HTERT RPE-1 (cell line): ENCODE measurements around the gene CBFA2T2.
"Not testable (repeated sequence)": the region's sequence is repeated elsewhere in the genome, so short reads cannot be mapped to it uniquely, and the experiment has no call there.

Source experiments
- in situ Hi-C: fragments of 300-500 bp; cut with MboI; formaldehyde crosslinking; loops from 4 replicates; pipeline ENCODE4 v1.14.3; 2020; ENCODE audit warnings: low sequenced_read_pairs

CBFA2T2 gene

DNA sequence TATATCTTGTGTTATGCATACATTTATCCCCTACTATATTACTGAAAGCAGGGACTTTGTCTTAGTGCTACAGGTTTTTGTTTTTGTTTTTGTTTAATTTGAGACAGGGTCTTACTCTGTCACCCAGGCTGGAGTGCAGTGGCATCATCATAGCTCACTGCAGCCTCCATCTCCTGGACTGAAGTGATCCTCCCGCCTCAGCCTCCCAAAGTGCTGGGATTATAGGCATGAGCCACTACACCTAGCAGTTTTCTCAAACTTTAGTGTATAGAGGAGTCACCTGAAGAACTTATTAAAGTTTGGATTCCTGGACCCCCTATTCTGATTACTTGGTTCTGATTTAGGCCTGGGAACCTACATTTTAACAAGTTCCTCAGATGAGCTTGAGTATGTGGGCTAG is 51.9 kb downstream of the CBFA2T2 start:
- in situ Hi-C loops = no loop called here

DNA sequence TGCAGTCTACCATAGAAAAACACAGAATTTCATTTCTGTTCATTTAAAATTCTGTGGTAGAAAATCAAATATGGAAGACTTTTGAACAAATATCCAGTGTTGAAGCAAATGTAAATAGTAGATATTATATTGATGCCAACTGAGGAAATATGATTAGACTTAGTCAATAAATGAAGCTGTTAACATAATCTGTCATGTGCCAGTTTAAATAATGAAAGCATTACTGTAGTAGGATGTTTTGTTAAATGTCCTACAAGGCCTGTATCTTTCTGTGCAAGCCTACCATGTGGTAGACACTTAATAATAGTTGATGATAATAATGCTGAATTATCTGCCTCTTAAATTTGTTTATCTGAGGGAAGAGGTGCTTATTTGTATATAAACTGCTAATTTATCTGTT is 55.9 kb downstream of the CBFA2T2 start:
- in situ Hi-C loops = no loop called here

DNA sequence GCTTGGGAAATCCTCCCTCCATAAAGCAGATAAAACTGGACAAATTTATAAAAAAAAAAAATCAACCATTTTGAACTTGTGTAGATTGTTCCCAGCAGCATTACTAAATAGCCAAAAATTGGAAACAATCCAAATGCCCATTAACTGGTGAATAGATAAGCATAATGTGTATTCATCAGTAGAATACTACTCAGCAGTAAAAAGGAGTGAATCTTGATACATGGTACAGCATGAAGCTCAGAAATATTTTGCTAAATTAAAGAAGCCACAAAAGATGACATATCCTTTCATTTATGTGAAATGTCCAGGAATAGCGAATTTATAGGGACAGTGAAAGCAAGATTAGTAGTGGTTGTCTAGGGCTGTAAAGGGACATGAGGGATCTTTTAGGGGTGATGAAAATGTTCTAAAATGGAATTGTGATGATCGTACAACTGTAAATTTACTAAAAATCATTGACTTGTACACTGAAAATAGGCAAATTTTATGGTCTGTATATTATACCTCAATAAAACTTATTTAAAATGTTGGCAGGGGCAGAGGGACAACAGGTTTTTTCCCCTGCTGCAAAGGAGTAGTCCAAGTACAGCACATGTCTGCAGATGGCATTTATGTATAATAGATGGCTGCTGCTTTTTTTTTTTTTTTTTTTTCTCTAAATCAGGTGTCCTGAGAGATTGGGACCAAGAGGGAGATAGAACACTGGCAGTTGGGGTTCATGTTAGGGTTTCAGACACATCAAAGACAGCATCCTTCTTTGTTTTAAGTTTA is 59.5 kb downstream of the CBFA2T2 start:
- in situ Hi-C loops = no loop called here

DNA sequence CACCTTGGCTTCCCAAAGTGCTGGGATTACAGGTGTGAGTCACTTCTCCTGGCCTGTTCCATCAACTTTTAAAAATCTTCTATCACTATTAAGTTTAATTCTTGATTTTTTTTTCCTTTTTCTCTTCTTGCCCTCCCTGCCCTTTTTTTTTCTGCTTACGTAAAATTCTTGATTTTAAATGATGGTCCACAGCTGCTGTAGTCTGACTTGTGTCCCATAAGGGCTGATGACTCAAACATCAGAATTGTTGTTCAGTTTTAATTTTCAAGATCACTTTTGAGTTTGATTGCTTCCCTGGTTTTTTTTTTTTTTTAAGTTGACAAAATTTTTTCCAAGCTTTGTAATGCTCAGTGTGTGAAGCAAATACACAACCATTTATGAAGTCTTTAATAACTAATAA is 61.9 kb downstream of the CBFA2T2 start:
- in situ Hi-C loops = no loop called here

DNA sequence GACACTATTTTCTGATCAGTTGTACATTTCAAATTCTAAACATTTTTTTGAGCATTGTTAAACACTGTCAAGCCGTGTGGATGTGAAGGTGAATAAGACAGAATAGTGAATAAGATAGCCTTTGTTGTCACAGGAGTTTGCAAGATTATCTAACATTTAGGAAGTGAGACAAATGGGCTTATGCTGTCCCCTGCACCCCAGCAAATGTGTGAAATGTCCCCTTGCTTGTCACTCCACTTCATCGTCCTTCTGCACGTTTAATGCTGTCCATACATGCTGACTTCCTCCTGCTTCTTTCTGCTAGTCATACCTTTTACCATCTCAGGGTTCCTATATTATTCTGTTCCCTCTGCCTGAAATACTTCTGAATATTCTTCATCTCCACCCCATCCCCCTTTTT is 62.6 kb downstream of the CBFA2T2 start:
- in situ Hi-C loops = no loop called here

DNA sequence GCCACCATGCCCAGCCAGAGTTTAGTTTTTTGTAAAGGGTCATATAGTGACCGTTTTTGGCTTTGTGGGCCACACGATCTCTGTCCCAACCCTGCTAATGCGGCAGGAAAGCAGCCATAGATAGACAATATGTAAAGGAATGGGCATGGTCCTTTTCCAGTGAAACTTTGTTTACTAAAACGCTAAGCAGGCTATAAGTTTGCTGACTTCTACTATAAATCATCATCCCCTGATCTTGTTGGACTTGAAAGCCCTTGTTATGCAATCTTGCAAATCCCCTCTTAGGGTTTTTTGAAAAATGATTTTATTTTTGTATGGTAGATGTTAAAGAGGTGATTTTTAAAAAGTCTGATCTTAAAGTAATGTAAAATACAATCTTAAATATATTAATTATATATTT is 63.6 kb downstream of the CBFA2T2 start:
- in situ Hi-C loops = no loop called here

DNA sequence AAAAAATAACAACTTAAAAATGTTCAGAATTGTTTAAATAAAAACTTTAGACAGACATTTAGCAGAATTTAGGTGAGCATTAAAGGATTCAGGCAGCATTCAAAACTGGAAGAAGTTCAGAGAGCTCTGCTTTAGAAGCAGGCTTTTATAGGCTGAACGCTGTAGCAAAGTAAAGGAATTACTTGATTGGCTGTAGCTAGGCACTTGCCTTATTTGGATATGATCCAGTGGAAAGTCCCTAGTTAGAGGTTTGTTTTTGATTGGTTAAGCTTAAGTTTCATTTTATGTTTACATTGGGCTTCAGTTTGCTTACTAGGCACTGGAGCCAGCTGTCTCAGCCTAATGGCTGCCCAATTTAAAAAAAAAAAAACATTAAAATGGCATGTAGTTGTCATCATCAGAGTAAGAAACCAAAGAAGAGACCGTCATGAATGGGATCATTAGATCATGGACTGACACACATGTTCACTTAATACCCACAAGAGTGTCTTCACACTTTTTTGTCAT is 65.1 kb downstream of the CBFA2T2 start:
- in situ Hi-C loops = no loop called here

DNA sequence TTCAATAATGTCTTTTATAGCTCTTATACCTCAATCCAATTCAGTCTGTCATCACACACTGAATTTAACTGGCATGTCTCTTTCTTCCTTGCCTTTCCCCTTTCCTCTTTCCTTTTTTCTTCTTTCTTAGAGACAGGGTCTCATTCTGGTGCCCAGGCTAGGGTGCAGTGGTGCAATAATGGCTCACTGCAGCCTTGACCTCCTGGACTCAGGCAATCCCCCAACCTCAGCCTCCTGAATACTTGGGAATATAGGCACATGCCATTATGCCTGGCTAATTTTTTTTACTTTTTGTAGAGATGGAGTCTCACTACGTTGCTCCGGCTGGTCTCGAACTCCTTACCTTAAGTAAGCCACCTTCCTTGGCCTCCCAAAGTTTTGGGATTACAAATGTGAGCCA is 65.9 kb downstream of the CBFA2T2 start:
- in situ Hi-C loops = no loop called here

DNA sequence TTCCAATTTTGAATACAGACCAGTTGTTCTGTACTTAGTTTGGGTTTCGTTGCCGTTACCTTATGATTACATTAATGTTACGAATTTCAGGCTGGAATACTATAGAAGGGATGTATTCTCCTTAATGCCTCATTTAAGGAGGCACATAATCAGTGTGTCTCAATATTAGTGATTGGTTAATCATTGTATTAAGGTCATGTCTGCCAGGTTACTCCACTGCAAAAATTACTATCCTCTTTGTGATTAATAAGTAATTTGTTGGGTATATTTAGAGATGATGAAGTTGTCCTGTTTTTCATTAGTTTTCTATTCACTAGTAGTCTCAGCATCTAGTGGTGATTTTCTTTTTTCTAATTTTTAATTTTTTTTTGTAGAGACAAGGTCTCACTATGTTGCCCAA is 66.3 kb downstream of the CBFA2T2 start:
- in situ Hi-C loops = no loop called here

DNA sequence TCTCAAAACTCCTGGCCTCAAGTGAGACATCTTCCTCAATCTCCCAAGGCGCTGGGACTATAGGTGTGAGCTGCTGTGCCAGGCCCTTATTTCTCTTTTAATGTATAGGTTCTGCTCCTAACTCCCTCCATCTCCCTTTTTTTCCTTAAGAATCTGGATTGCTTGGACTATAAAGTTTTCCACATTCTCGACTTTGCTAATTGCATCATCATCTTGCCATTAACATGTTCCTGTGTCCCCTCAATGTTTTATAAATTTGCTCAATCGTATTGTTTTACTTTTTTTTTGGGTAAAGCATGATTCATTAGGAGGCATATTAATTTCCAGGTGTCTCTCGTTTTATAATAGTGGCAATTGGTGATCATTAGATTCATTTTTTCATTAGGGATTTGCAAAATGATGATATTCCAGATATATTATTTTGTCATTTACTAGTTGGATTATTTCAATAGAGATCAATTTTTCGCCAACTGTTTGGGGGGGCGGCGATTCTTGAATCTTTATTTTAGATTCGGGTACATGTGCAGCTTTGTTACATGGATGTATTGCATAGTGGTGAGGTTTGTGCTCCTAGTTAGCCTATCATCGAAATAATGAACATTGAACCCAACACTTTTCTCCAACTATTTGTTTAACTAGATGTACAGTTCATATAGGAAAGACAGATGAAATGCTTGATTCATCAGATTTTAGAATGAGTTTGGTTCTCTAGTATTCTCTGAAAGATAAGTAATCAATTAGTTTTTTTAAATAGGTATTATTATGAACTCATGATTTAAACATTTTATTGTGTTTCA is 68.7 kb downstream of the CBFA2T2 start:
- in situ Hi-C loops = no loop called here

DNA sequence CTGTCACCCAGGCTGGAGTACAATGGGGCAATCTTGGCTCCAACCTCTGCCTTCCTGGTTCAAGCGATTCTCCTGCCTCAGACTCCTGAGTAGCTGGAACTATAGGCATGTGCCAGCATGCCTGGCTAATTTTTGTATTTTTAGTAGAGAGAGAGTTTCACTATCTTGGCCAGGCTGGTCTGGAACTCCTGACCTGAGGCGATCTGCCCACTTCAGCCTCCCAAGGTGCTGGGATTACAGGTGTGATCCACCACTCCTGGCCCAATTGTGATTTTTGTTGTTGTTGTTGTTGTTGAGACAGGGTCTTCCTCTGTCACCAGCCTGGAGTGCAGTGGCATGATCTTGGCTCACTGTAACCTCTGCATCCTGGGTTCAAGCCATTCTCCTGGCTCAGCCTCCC is 69.3 kb downstream of the CBFA2T2 start:
- in situ Hi-C loops = no loop called here

DNA sequence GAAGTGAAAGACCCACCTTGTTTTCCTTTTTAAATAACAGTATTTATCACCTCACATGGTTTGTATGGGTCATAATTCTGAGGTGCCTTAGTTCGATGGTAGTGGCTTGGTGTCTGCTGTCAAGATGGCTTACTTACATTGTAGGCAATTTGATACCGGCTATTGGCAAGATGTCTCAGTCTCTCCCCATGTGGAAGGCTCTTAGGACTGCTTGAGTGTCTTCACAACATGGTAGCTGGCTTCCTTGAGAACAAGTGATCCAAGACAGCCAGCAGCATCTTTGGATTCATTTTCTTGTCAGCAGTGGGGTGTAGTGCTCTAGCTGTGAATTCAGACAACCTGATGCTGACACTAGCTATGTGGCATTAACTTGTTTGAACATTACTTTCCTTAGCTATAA is 70.1 kb downstream of the CBFA2T2 start:
- in situ Hi-C loops = no loop called here

DNA sequence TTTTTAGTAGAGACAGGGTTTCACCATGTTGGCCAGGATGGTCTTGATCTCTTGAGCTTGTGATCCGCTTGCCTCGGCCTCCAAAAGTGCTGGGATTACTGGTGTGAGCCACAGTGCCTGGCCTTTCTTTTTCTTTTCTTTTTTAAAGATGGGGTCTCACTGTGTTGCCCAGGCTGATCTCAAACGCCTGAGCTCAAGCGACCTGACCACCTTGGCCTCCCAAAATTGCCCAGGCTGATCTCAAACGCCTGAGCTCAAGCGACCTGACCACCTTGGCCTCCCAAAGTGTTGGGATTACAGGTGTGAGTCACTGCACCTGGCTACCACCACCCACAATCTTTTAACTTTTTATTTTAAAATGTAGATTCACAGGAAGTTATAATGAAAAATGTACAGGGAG is 71.2 kb downstream of the CBFA2T2 start:
- in situ Hi-C loops = not testable (repeated sequence)

DNA sequence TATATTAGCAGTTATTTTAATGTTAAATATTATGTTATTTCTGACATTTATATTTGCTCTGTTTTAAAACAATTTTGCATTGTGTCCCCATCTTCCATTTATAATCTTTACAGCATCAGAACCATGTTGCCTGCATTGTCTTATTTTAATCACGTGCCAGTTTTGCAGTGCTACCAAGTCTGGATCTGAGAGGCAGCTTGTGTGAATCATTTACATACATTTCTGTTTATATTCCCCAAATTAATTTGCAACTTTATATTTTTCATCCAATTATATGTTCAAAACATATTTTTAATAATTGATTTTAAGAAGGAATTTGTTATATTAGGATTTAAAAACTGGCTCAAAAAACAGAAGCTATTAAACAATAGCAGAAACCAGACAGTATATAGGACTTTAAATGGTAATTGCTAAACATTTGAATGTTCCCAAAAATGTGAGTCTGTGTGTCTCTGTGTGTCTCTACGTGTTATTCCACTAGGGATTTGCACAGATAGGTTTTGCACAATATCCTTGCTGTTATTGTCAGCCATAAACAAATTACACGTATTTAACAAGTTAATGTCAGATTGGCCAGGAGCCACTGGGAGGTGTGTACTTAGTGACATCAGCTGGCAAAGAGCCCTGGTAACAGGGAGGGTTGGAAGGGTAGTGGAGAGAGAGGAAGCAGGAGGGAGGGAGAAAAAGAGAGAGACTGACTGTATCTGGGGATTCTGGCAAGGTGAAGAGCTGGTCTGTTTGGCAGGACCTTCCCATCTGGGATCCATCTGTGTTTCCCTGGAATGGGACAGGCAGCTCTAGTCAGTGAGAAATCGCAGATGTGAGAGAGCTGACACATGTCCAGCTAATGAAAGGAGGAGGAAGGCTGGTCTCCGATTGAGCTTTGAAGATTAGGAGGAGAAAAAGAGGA is 72.1 kb downstream of the CBFA2T2 start:
- in situ Hi-C loops = no loop called here

DNA sequence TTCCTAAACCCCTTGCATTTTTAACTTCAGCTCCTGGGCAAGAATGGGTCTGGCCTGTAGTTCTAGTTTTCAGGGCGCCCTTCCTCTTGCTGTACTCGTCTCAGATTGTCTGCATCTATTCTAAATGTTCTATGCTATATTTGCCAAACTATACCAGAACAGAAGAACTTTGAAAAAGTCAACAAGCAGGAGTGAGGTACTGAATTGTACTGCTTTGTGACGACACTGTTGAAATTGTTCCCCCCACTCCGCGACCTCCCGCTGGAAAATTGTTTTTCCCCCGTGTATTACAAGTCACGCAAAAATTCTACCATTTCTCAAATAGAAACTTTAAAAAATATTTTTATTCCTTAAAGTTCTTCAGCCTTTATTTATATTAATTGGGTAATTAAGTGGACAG is 73.9 kb downstream of the CBFA2T2 start:
- in situ Hi-C loops = no loop called here

DNA sequence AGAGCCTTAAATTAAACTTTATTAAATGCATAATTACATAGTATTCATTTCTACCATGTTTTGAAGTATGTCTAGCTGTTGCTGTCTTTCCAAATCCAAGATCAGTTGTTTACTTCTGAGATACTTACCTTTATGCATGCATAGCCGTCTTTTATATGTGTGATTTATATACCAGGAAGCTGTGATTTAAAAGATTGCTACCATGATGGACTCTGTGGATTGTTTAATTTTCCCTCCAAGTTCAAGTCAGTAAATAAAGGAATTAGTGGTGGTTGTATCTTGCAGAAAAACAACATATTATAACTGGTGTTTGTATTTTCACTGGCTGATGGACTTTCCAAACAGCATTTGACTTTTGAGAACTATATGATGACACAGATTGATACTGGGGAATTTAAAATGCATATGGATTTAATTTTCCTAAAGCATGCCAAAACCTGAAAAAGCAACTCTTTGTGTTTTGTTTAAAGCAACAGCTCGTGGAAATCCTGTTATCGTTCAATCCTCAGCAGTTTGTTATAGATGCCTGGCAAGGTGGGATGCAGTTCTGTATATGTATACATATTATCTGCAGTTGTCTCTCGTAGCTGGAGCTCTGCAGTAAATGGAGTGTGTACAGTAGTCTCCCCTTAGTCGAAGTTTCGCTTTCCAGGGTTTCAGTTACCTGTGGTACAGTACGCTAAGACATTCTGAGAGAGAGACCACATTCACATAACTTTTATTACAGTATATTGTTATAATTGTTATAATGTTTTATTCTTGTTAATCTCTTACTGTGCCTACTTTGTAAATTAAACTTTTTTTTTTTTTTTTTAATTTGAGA is 77.1 kb downstream of the CBFA2T2 start:
- in situ Hi-C loops = no loop called here

DNA sequence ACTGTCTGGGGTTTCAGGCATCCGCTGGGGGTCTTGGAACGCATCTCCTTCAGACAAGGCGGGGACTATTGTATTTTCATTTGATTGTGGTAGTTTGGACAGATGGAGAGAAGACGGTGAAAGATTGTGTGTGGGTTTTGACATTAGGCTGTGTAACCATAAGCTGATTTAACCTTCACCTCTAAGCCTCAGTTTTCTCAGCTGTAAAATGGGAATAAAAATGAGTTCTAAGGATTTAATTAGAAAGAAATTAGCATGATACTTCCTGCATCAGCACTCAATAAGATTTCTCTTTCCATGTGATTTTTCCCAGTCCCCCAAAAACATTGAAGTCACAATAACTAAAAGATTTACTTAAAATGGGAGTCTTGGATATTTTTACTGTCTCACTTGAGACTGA is 78.1 kb downstream of the CBFA2T2 start:
- in situ Hi-C loops = no loop called here

DNA sequence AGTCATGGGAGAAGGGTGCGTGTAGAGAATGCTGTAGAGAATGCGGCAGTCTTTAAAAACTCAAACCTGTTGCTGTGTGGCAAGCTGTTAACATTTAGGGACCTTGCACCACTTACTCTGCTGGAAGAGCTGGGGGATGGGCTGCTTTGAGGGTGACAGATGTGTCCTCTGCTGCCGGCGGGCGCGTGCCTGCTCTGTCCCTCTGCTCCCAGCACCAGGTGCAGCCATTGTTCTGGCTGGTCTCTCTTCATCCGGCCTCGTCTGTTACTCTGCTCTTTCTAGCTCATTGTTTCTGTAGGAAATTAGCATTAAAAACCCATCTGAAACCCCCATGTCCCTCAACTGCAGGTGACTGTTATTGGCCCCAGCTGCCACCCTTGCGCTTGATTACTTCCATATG is 78.5 kb downstream of the CBFA2T2 start:
- in situ Hi-C loops = no loop called here

DNA sequence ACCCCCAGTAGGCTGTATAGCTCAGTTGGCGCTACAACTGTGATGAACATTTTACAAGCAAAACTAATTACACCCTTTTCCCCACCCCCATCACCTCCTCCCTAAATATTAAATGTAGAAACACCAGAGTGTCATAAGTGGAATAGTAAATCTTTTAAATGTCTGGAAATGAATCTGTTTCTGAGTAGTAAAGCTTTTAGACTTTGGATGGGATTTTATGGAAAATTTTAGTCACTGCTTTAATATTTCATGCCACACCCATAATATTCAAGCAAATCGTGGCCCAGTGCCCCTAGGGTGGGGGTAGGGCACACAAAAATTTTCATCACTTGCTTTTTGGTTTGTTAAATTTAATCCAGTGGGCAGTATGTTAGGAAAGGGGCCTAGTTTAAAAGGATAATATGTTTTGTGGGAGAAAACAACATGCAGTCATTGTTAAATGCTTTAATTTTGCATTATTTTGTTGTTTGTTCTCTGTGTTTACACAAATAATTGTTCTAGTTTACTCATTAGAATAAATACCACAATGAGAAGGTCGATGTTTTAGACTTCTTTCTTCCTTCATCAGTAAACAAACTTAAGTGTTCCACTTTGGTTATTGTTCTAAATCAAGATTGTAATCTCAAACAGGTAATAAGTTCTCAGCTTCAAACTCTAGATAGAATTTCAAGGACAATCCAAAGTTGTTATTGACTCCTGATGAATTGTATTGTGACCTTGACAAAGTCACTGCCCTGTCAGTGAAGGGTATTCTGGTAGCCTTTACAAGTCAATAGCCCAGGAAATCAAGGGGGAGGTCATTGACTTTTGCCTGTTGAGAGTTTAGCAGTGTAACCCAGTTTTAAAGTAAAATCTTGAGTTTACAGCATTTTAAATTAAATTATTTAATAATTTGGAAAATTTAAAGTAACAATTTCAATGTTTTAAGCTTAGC is 79.2 kb downstream of the CBFA2T2 start:
- in situ Hi-C loops = no loop called here
